Measurements from ENCODE around the gene C19orf85.

C19orf85 gene

GRCh38 chr19:55457683-55458457 lies 6.7 kb downstream of the C19orf85 start:
- no peak overlapping the region for H3K4me3 ChIP-seq (replicated peaks in 1 of 2; ENCODE audit: low read depth in 2 of 2, low read length in 2 of 2)
- DNase-seq (ENCODE audit: low read depth in 2 of 2), result no peak

GRCh38 chr19:55456347-55456746 lies 8.2 kb downstream of the C19orf85 start:
- H3K4me3 ChIP-seq (replicated peaks in 1 of 2; ENCODE audit: low read depth in 2 of 2, low read length in 2 of 2), result no peak overlapping the region
- TF ChIP-seq CTCF (IDR thresholded peaks at IDR 0.05; ENCODE audit: low read depth, low read length), result no peak
- DNase-seq (ENCODE audit: low read depth in 2 of 2), result no peak

More at GRCh38 chr19:55457683-55458457, 6.7 kb downstream of the C19orf85 start:
- no peak for TF ChIP-seq CTCF (IDR thresholded peaks at IDR 0.05; ENCODE audit: low read depth, low read length)

GRCh38 chr19:55455576-55456235 lies 8.8 kb downstream of the C19orf85 start:
- DNase-seq (ENCODE audit: low read depth in 2 of 2), result no peak
- H3K4me3 ChIP-seq (replicated peaks in 1 of 2; ENCODE audit: low read depth in 2 of 2, low read length in 2 of 2), result no peak overlapping the region
- TF ChIP-seq CTCF (IDR thresholded peaks at IDR 0.05; ENCODE audit: low read depth, low read length), result no peak

- TF ChIP-seq CTCF (IDR thresholded peaks at IDR 0.05; ENCODE audit: low read depth, low read length), result peak; percentile 85
- no peak overlapping the region for H3K4me3 ChIP-seq (replicated peaks in 1 of 2; ENCODE audit: low read depth in 2 of 2, low read length in 2 of 2)
- DNase-seq (ENCODE audit: low read depth in 2 of 2), result peak; percentile 50 to 54
Measured at GRCh38 chr19:55454787-55455243, 9.7 kb downstream of the C19orf85 start.

- no peak for TF ChIP-seq CTCF (IDR thresholded peaks at IDR 0.05; ENCODE audit: low read depth, low read length)
- no peak overlapping the region for H3K4me3 ChIP-seq (replicated peaks in 1 of 2; ENCODE audit: low read depth in 2 of 2, low read length in 2 of 2)
- no peak for DNase-seq (ENCODE audit: low read depth in 2 of 2)
Measured at GRCh38 chr19:55453511-55454260, 10.9 kb downstream of the C19orf85 start.

GRCh38 chr19:55452749-55453346 lies 11.7 kb downstream of the C19orf85 start:
- H3K4me3 ChIP-seq (replicated peaks in 1 of 2; ENCODE audit: low read depth in 2 of 2, low read length in 2 of 2), result no peak overlapping the region
- TF ChIP-seq CTCF (IDR thresholded peaks at IDR 0.05; ENCODE audit: low read depth, low read length), result no peak
- DNase-seq (ENCODE audit: low read depth in 2 of 2), result peak; percentile 66 to 81
